ENCODE data around the gene TTC12. TPM values are rescaled to one million over a fixed set of nuclear protein-coding genes. Genes with fewer than 3 reads are reported as not detected.

The TTC12 gene
- total and polyA plus RNA-seq, 2 of the 8 experiments (the other 6 are each of a cell fraction or from before 2014, with no cell fraction given): 4.7 to 9.0 TPM

DNA sequence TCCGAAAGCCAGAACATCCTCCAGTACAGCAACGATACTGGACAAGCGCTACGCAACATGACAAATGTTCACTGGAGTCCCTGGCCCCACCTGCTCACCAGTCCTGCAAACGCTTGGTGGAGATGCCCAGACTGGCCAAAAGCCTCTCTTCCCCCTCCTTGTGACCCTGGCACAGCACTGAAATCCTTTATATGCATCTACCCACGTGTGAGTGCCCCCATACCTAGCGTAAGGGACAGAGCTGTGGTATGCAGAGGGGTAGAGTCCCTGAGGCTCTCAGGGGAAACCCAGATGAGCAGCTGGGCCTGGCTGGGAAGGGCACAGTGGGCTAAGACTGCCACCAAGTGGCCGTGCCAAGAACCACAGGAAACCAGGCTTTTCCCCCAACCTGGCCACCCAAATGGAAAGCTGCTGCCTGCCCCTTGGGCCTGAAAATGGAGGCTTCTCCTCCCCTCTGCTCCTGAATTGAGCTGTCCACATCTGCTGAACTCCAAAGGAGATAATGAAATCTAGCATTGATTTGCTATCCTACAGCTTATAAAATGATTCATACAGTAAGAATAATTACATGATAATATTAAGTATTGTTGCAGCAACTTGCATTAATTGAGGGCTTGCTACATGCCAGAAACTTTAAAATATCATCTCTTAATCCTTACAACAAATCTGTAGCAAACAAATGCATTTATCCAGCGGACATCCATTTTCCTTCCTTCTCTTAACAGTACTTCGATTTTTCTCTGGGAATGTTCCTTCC is 24.8 kb upstream of the TTC12 start:
- Histone ChIP-seq H3K4me1 (replicated peaks in 1 of 4; ENCODE audit: control insufficient read depth in 3 of 4, insufficient read depth in 4 of 4, low read length in 3 of 4) (peaks cover 0 to 7% (median 0%) of the 10 kb centered on the region in 4 experiments; a peak in 1 of 7 replicates), H3K79me2 (ENCODE audit: control insufficient read depth in 1 of 2, insufficient read depth in 2 of 2, low read length in 2 of 2) (no peaks in the 10 kb centered on the region), H3K27me3 (replicated peaks in 1 of 4; ENCODE audit: control insufficient read depth in 3 of 4, extremely low read depth in 1 of 4, insufficient read depth in 3 of 4, low read length in 3 of 4) (no peaks in the 10 kb centered on the region; a peak in 1 of 7 replicates), H3K18ac (ENCODE audit: extremely low read depth, low read length) (no peak overlapping the region), H3K14ac (ENCODE audit: insufficient read length) (no peak overlapping the region), H3K36me3 (ENCODE audit: control insufficient read depth in 2 of 4, insufficient read depth in 4 of 4, low read length in 3 of 4) (no peaks in the 10 kb centered on the region), H2AFZ (ENCODE audit: low read length) (0 out of 2 replicates have a peak overlapping the region, but pooled peaks have one; percentile 52), H2AK5ac (ENCODE audit: low read depth, low read length) (no peak overlapping the region), H3K4me2 (ENCODE audit: insufficient read depth in 1 of 2, low read depth in 2 of 2, low read length in 2 of 2) (no peak overlapping the region), H3K9ac (replicated peaks in 1 of 4; ENCODE audit: extremely low read depth in 1 of 4, low read depth in 3 of 4, low read length in 3 of 4) (no peak overlapping the region), H3K27ac (ENCODE audit: low read depth, low read length) (no peak overlapping the region), H2BK5ac (ENCODE audit: low read depth, low read length) (no peak overlapping the region), H3K56ac (replicated peaks; ENCODE audit: insufficient read length, low read depth, low read length) (no peak overlapping the region), H4K8ac (ENCODE audit: extremely low read depth, insufficient read depth, low read length) (no peak overlapping the region), H2BK12ac (ENCODE audit: low read depth, low read length) (peak overlapping the region; percentile 72; the same call in 1 of the 2 replicates), H3K23ac (ENCODE audit: insufficient read length) (no peak overlapping the region), H2BK120ac (replicated peaks; ENCODE audit: low read depth, low read length) (no peak overlapping the region), H3K4me3 (ENCODE audit: extremely low read depth in 1 of 4, insufficient read depth in 2 of 4, low read depth in 3 of 4, low read length in 4 of 4) (no peak overlapping the region), H4K5ac (ENCODE audit: insufficient read length, low read depth, low read length) (no peak overlapping the region), H4K20me1 (replicated peaks in 1 of 2; ENCODE audit: control insufficient read depth in 1 of 2, insufficient read depth in 2 of 2, low read length in 2 of 2) (no peaks in the 10 kb centered on the region), H2BK20ac (ENCODE audit: low read length) (no peak overlapping the region), H2BK15ac (ENCODE audit: low read length) (no peak overlapping the region), H4K91ac (replicated peaks; ENCODE audit: insufficient read length, low read length) (no peak overlapping the region), H3K4ac (replicated peaks; ENCODE audit: insufficient read length, low read depth, low read length) (no peak overlapping the region), H3K9me3 (ENCODE audit: insufficient read depth in 2 of 2, low read depth in 1 of 2, low read length in 1 of 2) (no peaks in the 10 kb centered on the region), H3K79me1 (ENCODE audit: low read depth, low read length) (no peaks in the 10 kb centered on the region), H3K23me2 (ENCODE audit: low read depth, low read length) (no peaks in the 10 kb centered on the region)
- WGBS, 2 experiments (ENCODE audit: extremely low coverage in 1 of 2, insufficient coverage in 1 of 2, insufficient read length in 1 of 2, insufficient replicate concordance in 2 of 2, low coverage in 1 of 2, low lambda C conversion rate in 2 of 2, missing lambda C conversion rate in 1 of 2): 66% methylated on average over 10 of the region's 10 CpGs; no CpG with 5 or more reads in 1 of the 2 experiments
- DNase-seq (ENCODE audit: low read depth in 1 of 2, low spot score in 2 of 2) (peak; percentile 36 to 86), FAIRE-seq (peak; percentile 72)
- ChIA-PET POLR2A (ENCODE audit: partially characterized antibody) (no interaction called here), CTCF (ENCODE audit: partially characterized antibody) (interaction anchor here (0.6 to 4.0 kb wide), 80 partner anchors 8 to 1070 kb away, joined by 3 to 31 read pairs (median 4); partner anchors contain the start of gene PTS)
- peak; percentile 4; the same call in 1 of the 2 replicates for TF ChIP-seq NRF1 (IDR thresholded peaks at IDR 0.05; ENCODE audit: low read depth, low read length)
